Activated effector memory CD4-positive, alpha-beta T cell treated with Interleukin-2 at 50 U/mL for 16 hours (primary cell): ENCODE data around the gene COL20A1.

Source experiments
- DNase-seq: peaks from one replicate; pipeline ENCODE4 v3.0.0-alpha.2; 2020

Gene COL20A1

GRCh38 chr20:63309261-63310071, 16.5 kb downstream of the COL20A1 start:
- no peak for DNase-seq

GRCh38 chr20:63310265-63310991, 17.4 kb downstream of the COL20A1 start:
- no peak for DNase-seq

GRCh38 chr20:63311186-63311832, 18.3 kb downstream of the COL20A1 start:
- no peak for DNase-seq

- no peak for DNase-seq
Measured at GRCh38 chr20:63311833-63312243, 18.9 kb downstream of the COL20A1 start.

- DNase-seq = no peak
Measured at GRCh38 chr20:63312273-63312672, 19.3 kb downstream of the COL20A1 start.

- no peak for DNase-seq
Measured at GRCh38 chr20:63312690-63313348, 19.8 kb downstream of the COL20A1 start.

GRCh38 chr20:63313349-63314014, 20.5 kb downstream of the COL20A1 start:
- DNase-seq = no peak

- no peak for DNase-seq
Measured at GRCh38 chr20:63314015-63314471, 21.1 kb downstream of the COL20A1 start.

GRCh38 chr20:63314566-63315239, 21.7 kb downstream of the COL20A1 start:
- DNase-seq = no peak

- no peak for DNase-seq
Measured at GRCh38 chr20:63315240-63315689, 22.3 kb downstream of the COL20A1 start.

- DNase-seq = no peak
Measured at GRCh38 chr20:63315731-63316491, 22.9 kb downstream of the COL20A1 start.

- no peak for DNase-seq
Measured at GRCh38 chr20:63316502-63316921, 23.5 kb downstream of the COL20A1 start.

- no peak for DNase-seq
Measured at GRCh38 chr20:63317061-63317460, 24.1 kb downstream of the COL20A1 start.

- no peak for DNase-seq
Measured at GRCh38 chr20:63317601-63318291, 24.8 kb downstream of the COL20A1 start.

GRCh38 chr20:63318391-63319163, 25.6 kb downstream of the COL20A1 start:
- no peak for DNase-seq

- no peak for DNase-seq
Measured at GRCh38 chr20:63319164-63320040, 26.4 kb downstream of the COL20A1 start.

- DNase-seq = no peak
Measured at GRCh38 chr20:63320041-63320511, 27.1 kb downstream of the COL20A1 start.

- DNase-seq = no peak
Measured at GRCh38 chr20:63320616-63321147, 27.7 kb downstream of the COL20A1 start.
